RWPE1 (cell line): ENCODE measurements around the gene ADGRL2.

Experiments used
- CTCF ChIA-PET: fragments of 350-600 bp; sonication (Branson Sonifier 250); formaldehyde crosslinking; extraction: SDS; loops from one replicate; lab custom pipeline; 2021; lab: Yijun Ruan, JAX
- POLR2A ChIA-PET: fragments of 400-600 bp; formaldehyde crosslinking; extraction: SDS; loops from one replicate; lab custom pipeline; 2020; ENCODE audit warnings: antibody characterized with exemption; ENCODE audit not compliant: low non-redundant PET; lab: Yijun Ruan, JAX
- DNase-seq: peaks from one replicate; pipeline ENCODE4 v3.0.0; 2012; ENCODE audit warnings: low spot score
- H3K27ac ChIP-seq: fragments of 450-650 bp; 2 replicates; pipeline ENCODE4 v1.5.1; 2017
- TF ChIP-seq, protein P1 (sequence below): fragments of 450-650 bp; conservative IDR thresholded peaks from 2 replicates; pipeline ENCODE4 v1.5.1; 2017; ENCODE audit warnings: low read depth, mild to moderate bottlenecking

ADGRL2 gene

GRCh38 chr1:81805537-81806431 lies 5.0 kb downstream of the ADGRL2 start:
- TF ChIP-seq, protein P1, sequence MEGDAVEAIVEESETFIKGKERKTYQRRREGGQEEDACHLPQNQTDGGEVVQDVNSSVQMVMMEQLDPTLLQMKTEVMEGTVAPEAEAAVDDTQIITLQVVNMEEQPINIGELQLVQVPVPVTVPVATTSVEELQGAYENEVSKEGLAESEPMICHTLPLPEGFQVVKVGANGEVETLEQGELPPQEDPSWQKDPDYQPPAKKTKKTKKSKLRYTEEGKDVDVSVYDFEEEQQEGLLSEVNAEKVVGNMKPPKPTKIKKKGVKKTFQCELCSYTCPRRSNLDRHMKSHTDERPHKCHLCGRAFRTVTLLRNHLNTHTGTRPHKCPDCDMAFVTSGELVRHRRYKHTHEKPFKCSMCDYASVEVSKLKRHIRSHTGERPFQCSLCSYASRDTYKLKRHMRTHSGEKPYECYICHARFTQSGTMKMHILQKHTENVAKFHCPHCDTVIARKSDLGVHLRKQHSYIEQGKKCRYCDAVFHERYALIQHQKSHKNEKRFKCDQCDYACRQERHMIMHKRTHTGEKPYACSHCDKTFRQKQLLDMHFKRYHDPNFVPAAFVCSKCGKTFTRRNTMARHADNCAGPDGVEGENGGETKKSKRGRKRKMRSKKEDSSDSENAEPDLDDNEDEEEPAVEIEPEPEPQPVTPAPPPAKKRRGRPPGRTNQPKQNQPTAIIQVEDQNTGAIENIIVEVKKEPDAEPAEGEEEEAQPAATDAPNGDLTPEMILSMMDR = no peak
- ChIA-PET POLR2A (no interaction called here), CTCF (interaction anchor here (0.6 to 1.3 kb wide), 2 partner anchors 256 to 787 kb away, joined by 3 read pairs; no protein-coding TSS in a partner anchor)
- no peak overlapping the region for H3K27ac ChIP-seq
- no peak for DNase-seq

GRCh38 chr1:81806432-81806770 lies 5.7 kb downstream of the ADGRL2 start:
- ChIA-PET CTCF (interaction anchor here (0.6 kb wide), 1 partner anchor 786 kb away, joined by 3 read pairs; no protein-coding TSS in a partner anchor), POLR2A (no interaction called here)
- DNase-seq = no peak
- no peak overlapping the region for H3K27ac ChIP-seq
- TF ChIP-seq, protein P1 = no peak

DNA sequence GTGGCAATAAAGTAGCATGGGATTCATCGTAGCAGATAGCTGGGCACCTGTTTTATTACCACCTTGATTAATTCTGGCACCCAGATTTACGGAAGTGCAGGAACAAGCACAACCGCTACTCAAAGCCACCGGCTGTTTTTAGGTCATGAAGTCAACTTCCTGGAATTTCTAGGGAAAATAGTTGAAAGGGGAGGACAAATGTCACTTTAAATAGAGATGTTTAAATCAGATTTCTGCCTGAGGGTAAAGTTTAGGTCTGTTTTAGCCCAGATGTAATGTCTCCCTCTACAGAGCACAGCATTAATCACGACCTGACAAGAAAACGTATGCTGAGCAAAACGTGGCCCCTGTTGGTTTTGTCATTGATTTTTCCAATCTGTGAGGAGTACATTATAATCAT lies 8.0 kb downstream of the ADGRL2 start:
- no peak overlapping the region for H3K27ac ChIP-seq
- CTCF ChIA-PET = no interaction called here
- DNase-seq = no peak
- POLR2A ChIA-PET = no interaction called here
- TF ChIP-seq, protein P1 = no peak

DNA sequence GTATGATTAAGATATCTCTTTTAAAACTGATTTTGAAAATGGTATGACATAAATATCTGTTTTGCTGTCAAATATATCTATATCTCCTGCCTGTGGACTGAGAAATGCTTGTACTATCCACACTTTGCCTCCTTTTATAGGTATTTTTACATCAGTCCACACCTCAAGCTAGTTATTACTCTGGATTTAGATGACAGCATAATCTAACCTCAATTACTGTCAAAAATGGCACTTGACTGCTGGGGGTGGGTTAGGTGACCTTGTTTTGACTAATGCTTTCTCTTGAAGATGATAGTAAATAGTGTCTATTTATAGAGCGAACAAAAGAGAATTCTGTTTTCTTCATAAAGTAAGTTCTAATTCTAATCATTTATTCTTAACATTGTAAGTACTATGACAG lies 9.1 kb downstream of the ADGRL2 start:
- TF ChIP-seq, protein P1 = no peak
- ChIA-PET CTCF (no interaction called here), POLR2A (no interaction called here)
- no peak overlapping the region for H3K27ac ChIP-seq
- DNase-seq = no peak

- no peak overlapping the region for H3K27ac ChIP-seq
- CTCF ChIA-PET = interaction anchor here (0.7 to 1.0 kb wide), 4 partner anchors 10 to 262 kb away, joined by 3 to 6 read pairs (median 3); no protein-coding TSS in a partner anchor
- POLR2A ChIA-PET = no interaction called here
Observed at GRCh38 chr1:81811757-81812371, 11.1 kb downstream of the ADGRL2 start.

GRCh38 chr1:81812712-81813111 lies 12.0 kb downstream of the ADGRL2 start:
- ChIA-PET POLR2A (no interaction called here), CTCF (interaction anchor here (0.6 to 0.9 kb wide), 4 partner anchors 10 to 1239 kb away, joined by 3 to 6 read pairs (median 4); no protein-coding TSS in a partner anchor)
- no peak for DNase-seq
- TF ChIP-seq, protein P1 = no peak
- H3K27ac ChIP-seq = no peak overlapping the region

More at GRCh38 chr1:81811757-81812371, 11.1 kb downstream of the ADGRL2 start:
- TF ChIP-seq, protein P1 = peak; percentile 51
- DNase-seq = no peak
